NCI-H146 treated with DMSO at 0.1 percent for 48 hours (cell line): Measurements from ENCODE around the gene UBR4.

Experiments used
- DNase-seq: peaks from one replicate; lab custom pipeline; 2025; ENCODE audit not compliant: unreplicated experiment; lab: John Stamatoyannopoulos, UW

Gene UBR4

DNA sequence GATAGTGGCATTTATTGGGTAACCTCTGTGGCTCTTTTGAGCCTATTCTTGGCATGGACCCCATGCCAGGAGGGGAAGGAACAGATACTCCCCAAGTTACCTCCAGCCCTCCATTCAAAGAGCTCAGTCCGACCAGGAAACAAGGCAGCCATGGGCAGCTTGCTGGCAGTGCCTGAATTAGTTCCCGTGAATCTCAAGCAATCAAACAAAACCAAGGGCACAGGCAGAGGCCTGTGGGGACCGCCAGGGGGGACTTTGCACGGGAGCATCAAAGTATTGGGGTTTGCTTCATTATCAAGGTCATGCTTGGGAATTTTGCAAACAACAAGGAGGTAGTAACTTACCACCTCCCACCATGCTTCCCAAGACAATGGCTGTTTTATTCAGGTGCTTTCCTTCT is 172.4 kb downstream of the UBR4 start:
- no peak for DNase-seq

DNA sequence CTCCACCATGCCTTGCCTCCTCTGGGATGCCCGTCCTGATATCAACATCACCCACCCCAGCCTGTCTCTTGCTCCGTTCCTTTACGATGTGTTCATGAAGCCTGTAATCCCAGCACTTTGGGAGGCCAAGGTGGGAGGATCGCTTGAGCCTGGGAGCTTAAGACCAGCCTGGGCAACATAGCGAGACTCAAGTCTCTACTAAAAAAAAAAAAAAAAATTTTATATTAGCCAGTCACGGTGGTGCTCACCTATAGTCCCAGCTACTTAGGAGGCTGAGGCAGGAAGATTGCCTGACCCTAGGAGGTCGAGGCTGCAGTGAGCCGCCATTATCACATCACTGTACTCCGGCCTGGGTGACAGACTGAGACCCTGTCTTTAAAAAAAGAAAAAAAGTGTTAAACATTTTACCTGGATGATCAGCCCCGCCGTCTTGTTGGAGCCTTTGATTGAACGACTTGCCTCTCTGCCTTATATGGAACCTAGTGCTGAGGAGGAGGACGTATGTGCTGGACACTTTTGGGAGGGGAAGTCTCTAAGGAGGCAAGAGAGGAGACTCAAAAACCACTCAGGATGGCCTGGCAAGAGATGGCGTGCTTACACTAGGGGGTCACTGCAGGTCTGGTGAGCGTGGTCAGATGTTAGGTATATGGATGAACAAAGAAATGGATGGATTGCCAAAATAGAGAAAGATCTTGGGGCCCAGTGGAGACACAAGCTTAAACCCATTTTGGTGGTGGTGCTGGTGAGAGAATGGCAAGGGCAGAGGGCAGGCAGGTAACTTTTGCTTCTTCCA is 173.1 kb downstream of the UBR4 start:
- DNase-seq: no peak

DNA sequence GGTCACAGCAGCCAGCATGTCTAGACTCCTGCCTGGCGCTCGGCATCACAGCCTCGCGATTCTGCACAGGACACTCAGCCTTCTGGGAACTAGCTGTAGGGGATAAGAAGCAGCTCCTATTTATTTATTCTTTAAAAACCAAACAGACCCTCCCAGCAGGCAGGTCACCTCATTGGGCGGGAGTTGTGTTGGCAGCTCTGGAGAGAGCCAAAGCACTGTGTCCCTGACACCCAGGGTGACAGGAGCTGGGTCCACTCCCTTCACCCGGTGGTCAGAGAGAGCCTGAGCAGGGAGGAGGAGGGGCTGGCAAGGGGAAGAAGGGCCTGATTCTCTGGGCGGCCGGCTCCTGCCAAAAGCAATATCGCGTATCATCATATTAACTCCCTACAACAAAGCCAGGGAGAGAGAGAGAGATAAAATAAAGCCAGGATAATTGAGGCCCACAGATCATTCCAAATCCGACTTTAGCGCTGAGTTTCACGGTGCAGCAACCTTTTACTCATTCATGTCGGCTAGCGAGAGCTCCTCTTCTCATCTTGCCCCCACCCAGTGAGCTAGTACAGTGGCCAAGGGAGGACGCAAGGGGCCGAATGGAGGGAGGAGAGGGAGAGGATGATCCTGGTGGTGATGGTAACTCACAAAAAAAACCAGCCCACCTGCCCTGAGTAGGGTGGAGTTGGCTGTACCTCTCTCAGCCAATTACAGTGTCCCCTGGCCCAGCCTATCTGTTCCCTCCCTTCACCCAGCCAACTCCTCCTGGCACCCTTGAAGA is 173.8 kb downstream of the UBR4 start:
- no peak for DNase-seq

DNA sequence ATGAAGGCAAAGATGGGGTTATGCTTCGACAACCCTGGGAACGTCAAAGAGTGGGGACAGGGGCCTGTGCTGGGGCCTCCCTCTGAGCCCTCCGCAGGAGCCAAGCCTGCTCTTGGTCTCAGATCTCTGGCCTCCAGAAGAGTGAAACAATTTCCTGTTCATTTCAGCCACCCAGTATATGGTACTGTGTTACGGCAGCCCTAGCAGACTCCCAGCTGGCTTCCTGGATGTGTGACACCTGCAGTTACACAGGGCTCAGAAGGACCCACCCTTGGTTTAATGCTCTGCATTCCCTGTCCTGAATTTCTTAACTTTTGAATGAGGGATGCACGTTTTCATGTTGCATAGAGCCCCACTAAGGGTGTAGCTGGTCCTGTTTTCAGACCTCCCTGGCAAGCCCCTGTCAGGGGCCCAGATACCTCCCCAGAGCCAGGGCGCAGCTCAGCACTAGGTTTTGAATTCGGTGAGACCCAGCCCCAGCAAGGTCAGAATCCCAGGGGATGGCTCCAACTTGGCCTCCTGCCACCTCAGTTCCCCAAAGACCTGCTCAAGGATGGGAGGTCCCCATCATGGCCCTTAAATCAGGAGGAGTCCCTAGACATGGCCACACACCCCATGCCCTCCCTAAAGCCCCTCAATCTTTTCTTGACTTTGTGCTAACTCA is 174.6 kb downstream of the UBR4 start:
- no peak for DNase-seq

DNA sequence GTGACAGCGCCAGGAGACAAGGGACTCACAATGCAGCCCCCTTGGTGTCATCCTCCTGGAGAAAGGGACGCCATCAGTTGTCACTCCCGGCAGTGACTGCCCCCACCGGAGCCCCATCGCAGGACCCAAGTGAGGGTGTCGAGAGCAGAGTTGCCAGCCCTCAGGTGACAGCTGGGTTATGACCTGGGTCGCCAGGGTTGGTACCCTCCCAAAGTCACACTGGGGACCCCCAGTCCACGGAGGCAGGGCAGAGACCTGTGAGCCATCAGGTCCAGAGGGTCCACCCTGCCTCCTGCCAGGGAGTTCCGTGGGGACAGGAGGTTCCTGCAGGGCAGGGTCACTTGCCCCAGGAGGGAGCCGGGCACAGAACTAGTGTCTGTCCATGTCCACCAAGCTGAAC is 175.3 kb downstream of the UBR4 start:
- no peak for DNase-seq

DNA sequence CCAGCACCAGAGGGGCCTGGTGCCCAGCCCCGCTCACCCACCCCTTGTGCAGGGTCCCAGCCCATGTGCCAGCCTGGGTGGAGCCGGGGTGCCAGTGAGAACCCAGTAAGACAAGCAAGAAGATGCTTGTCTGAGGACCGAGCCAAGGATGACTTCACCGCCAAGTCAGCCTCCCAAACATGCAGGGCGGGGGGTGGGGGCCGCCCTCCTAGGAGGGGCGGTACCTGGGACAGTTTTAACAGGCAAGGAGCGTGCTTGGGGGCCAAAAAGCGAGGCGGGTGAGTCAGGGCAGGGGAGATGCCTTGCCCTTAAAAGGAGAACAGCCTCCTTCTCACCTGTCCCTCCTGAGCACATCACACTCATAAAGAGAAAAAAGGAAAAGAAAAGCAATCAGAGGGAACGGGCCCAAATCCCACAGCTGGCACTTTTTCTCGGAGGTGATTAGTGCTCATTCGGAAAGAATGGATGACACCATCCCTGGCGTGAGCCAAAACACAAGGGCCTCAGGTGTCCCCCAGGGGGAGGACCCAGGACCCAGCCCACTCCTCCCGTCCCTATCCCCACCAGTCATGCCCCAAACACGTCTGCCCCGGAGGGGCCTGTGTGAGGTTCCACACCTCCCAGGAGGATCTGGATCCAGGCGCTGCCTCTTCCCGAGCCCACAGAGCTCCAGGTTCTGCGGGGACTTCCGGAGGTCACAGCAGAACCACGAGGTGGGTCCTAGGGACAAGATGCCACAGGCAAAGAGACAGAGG is 176.0 kb downstream of the UBR4 start:
- DNase-seq: no peak

DNA sequence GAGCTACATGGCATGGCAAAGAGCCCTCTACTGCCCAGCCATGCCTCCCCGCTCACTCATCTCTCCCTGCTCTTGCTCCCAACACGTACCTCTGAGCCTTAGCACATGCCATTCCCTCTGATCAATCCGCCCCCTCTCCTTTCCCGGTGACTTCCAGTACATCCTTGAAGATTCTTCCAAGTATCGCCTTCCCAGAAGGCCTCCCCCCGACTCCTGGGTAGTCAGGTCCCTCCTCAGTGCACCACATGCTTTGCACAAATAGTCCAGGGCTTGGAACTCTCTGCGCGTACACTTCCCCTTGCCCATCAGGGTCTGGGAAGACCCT is 176.6 kb downstream of the UBR4 start:
- no peak for DNase-seq

DNA sequence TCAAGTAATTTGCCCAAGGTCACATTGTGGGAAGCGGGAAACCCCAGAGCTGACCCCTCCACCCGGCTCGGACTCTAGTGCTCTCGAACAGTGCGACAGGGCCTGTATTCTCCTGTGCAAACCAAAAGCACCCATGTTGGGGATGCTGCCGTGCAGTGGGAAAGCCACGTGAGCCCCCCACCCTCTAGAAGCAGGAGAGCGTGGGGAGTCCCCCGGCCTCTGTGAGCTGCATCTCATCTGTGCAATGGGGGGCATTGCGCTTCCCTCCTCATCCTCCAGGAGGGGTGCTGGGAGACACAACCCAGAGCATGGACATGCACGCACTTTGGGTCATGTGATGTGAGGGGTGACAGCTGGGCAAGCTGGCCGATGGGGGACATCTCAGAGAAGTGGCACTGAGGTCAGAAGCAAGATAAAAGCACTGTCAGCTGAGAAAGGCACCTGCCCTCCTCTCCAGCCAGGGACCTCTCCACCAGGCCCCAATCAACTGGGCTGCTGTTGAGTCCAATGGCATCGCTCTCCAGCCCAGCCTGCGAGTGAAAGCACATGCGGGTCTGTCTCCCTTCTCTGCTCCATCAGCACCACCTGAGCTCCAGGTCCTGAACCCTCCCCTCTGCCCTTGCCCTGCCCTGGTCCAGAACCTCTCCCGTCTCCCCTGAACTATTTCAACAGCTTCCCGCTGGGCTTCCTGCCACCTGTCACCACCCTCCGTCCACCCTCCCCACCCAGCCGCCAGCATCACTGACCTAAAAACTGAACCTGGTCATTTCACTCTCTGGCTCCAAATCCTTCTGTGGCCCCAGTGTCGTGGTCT is 177.2 kb downstream of the UBR4 start:
- DNase-seq: no peak

DNA sequence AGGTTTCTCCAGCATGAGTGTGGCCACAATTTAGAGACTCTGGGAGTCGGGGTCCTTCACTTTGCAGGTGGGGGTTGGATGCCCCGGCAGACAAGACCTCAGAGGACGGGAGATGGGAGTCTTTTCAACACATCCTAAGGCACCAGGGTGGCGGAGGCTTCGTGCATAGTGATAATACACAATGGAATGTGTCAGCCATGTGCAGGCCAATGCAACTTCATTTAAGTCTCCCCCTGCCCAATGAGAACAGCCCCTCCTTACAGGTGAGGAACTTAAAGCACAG is 177.7 kb downstream of the UBR4 start:
- no peak for DNase-seq

DNA sequence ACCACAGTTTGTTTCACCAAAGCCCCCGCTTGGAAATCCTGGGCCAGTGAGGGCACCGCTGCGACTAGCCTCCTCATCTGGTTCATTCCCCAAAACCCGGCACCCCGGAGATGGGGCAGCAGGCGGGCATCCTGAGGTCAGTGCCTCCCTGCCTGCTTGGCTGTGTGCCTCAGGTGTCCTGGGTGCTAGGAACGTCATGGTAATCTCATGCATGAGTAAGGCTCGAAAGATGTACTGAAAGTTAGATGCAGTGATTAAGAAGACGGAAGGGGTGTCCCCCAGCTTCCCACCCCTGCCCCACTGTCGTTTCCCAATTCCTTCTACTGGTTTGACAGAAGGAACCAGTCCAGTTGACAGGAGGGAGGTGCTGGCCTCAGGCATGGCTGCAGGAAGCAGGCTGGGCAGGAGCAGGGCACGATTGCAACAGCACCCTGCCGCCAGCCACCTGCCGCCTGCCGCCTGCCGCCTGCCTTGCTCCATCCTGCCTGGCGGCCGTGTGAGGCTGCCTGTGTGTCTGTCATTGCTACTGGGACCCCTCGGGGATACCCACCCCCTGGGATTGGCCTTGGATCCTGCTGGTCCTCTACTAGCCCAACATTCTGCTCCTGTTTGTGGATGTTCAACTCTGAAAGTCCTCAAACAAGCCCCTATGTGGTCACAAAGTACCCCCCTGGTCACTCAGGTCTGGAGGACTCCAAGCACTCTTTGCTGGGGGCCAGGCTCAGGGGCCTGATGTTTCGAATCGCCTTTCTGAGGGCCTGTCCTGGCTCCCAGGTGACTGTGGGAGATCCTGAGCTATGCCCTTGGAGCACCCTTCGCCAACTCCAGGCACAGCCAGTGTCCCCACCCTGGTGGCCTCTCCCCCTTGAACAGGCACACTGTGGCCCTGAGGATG is 180.6 kb downstream of the UBR4 start:
- DNase-seq: no peak

DNA sequence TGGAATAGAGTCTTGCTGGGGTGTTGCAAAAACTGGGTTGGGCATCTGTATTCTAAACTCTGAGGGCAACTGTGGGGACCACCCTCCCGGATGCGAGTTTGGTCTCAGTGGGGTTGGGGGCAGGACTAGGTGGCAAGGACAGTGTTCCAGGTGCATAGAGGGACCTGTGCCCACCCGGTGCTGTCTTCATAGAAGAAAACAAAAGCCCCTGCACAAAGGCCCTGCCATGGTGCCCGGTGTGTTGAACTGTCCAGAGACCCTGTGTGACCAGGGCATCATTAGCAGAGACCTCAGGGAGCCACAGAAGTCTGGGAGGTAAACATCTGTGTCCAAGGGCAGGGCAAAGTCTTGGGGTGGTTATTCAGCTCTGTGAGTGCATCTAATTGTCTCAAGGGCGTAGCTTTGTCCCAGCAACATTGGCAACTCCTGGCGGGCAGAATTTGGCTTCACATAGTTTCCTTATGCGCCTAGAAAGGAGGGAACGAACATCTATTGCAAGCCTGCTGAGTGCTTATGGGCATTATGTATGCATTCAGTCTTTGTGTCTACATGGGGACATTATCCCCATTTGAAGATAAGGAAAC is 181.4 kb downstream of the UBR4 start:
- DNase-seq: no peak

DNA sequence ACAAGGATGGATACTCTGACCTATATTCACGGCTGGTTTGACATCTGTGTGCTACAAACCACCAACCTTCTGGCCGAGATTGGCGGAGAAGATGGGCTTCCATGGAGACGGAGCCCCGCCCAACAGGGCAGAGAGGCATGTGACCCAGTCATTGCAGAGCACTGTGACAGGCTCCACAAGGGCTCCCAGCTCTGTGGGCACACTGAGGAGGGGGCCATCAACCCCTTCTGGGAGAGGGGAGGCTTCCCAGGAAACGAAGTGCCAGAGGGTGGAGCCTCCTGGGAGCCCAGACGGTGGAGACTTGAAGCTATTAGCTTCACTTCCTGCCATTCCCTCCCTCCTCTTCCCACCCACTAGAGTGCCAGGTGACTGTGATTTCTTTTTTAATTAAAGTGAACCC is 182.0 kb downstream of the UBR4 start:
- DNase-seq: no peak
